IPS-15b (cell line): Measurements from ENCODE around the gene GLB1L3.
"Not testable (repeated sequence)": the region's sequence is repeated elsewhere in the genome, so short reads cannot be mapped to it uniquely, and the experiment has no call there.

Source experiments
- H3K27me3 ChIP-seq: one replicate; pipeline ENCODE4 v1.6.1; 2013; ENCODE audit warnings: low read length; ENCODE audit not compliant: control insufficient read depth, insufficient read depth
- H3K36me3 ChIP-seq: one replicate; pipeline ENCODE4 v1.6.1; 2013; ENCODE audit warnings: low read length; ENCODE audit not compliant: control insufficient read depth, insufficient read depth
- H3K4me1 ChIP-seq: one replicate; pipeline ENCODE4 v1.6.1; 2013; ENCODE audit warnings: mild to moderate bottlenecking, low read length; ENCODE audit not compliant: control insufficient read depth, insufficient read depth
- H3K4me3 ChIP-seq: one replicate; pipeline ENCODE4 v1.5.1; 2013; ENCODE audit warnings: low read depth, low read length
- H3K9ac ChIP-seq: one replicate; pipeline ENCODE4 v1.6.1; 2013; ENCODE audit warnings: low read depth, mild to moderate bottlenecking, low read length
- H3K9me3 ChIP-seq: one replicate; pipeline ENCODE4 v1.6.1; 2013; ENCODE audit warnings: mild to moderate bottlenecking, low read length; ENCODE audit not compliant: control insufficient read depth, insufficient read depth

The GLB1L3 gene

DNA sequence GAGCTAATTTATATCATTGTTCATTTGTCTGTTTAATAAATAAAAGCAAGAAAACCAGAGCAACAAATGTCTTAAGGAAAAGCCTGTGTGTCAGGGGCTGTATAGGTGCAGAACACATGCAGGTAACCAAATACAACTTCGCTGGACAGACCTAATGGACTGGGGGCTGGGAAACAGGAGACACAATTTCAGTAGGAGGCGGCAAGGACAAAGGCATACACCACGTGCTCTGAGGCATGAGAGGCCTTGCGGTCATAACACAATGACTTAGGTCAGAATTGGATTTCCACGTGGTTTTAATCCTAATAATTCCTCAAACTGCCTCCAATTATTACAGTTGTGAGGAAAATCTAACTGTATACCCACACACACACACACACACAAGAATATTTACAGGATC lies 8.7 kb upstream of the GLB1L3 start:
- H3K9me3 ChIP-seq = no peaks in the 10 kb centered on the region
- peaks cover 16% of the 10 kb centered on the region for H3K4me1 ChIP-seq
- no peak overlapping the region for H3K9ac ChIP-seq
- H3K4me3 ChIP-seq = no peak overlapping the region
- H3K27me3 ChIP-seq = no peaks in the 10 kb centered on the region
- peaks cover 7% of the 10 kb centered on the region for H3K36me3 ChIP-seq

DNA sequence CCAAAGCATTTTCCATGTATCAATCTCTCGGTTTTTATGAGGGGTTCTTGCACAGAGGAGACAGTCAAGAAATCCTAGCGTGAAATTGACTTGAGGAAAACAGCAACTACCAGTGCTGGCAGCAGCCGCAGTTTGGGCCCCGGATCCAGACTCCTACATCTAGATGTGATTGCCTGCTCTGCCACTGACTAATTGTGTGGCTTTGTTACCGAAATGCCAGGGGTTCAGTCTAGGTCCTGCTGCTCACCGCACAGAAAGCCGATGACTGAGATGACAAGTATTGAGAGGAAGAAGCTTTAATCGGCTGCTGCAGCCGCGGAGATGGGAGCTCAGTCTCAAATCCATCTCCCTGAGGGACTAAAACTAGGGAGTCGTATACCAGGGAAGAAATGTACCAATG lies 8.2 kb upstream of the GLB1L3 start:
- no peak overlapping the region for H3K9ac ChIP-seq
- H3K36me3 ChIP-seq = peaks cover 3% of the 10 kb centered on the region
- H3K9me3 ChIP-seq = no peaks in the 10 kb centered on the region
- peaks cover 20% of the 10 kb centered on the region for H3K4me1 ChIP-seq
- no peak overlapping the region for H3K4me3 ChIP-seq
- H3K27me3 ChIP-seq = no peaks in the 10 kb centered on the region

DNA sequence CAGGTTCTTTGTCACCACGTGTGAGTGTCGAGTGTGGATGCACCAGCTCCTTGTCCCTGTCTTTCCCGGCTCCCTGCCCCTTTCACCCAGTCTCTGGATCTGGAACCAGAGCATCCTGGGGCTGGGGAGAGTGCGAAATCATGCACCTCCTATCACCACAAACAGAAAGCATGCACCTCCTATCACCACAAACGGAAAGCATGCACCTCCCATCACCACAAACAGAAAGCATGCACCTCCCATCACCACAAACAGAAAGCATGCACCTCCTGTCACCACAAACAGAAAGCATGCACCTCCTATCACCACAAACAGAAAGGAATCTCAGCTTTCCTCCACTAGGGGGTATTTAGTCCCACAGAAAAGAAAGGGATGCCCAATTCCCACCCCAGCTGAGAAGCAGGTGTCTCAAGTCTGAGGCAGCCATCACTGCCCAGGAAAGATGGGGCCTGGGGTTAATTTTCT lies 5.9 kb upstream of the GLB1L3 start:
- peaks cover 3% of the 10 kb centered on the region for H3K27me3 ChIP-seq
- H3K9me3 ChIP-seq = no peaks in the 10 kb centered on the region
- no peaks in the 10 kb centered on the region for H3K36me3 ChIP-seq
- no peak overlapping the region for H3K9ac ChIP-seq
- peaks cover 34% of the 10 kb centered on the region for H3K4me1 ChIP-seq
- no peak overlapping the region for H3K4me3 ChIP-seq

DNA sequence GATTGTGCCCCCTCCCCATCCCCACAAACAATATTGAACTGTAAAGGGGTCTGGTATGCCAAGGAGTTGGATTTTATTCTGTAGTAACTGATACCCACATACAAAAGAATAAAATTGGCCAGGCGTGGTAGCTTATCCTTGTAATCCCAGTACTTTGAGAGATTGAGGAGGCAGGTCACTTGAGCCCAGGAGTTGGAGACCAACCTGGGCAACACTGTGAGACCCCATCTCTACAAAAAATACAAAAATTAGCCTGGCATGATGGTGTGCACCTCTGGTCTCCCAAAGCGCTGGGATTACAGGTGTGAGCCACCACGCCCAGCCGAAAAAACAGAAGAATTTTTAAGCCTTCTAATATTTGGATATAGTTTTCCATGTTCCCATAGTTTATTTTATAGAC lies 4.2 kb upstream of the GLB1L3 start:
- no peak overlapping the region for H3K9ac ChIP-seq
- H3K9me3 ChIP-seq = no peaks in the 10 kb centered on the region
- peaks cover 3% of the 10 kb centered on the region for H3K27me3 ChIP-seq
- H3K4me1 ChIP-seq = peaks cover 34% of the 10 kb centered on the region
- H3K4me3 ChIP-seq = no peak overlapping the region
- H3K36me3 ChIP-seq = peaks cover 3% of the 10 kb centered on the region

DNA sequence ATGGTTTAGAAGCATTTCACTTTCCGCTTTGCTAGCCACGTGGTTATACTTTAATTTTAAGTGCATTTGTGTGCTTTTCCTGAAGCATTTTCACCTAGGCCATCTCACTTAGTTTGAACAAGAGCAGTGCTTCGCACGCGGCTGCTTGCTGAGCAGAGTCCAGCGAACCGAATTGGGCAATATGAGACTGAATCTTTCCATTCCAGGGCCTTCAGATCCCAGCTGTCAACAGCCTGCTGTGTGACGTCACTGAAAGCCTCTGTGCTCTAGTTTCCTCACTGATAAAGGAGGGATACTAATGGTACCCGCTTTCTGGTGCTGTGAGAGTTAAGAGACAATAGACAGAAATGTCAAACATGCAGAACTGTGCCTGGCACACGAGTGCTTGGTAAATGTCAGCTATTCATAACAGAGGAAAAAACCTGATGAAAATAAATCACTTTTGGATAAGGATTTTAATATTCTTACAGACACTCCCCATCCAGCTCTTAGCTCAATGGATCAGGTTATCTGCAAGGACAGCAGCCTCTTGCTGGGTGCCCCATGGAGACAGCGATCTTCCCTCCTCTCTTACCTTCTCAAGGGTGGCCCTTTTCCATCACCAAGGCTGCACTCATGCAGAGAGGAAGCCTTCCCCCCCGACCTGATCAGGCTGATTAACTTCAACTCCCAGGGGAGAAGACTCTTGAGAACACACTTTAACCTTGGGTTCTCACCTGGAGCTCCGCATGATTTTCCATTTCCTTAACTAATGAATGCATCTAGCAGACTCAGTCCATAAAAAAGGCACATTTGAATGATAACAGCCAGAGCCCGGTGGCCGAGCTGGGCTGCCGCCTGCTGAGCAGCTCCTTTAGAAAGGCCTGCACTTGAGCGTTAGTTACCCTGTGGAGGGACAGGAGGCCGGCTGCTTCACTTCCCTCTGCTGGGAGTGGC lies 3.5 kb upstream of the GLB1L3 start:
- H3K36me3 ChIP-seq = peaks cover 3% of the 10 kb centered on the region
- no peaks in the 10 kb centered on the region for H3K9me3 ChIP-seq
- H3K9ac ChIP-seq = peak overlapping the region; percentile 4
- peaks cover 29% of the 10 kb centered on the region for H3K4me1 ChIP-seq
- peak overlapping the region; percentile 85 for H3K4me3 ChIP-seq
- peaks cover 3% of the 10 kb centered on the region for H3K27me3 ChIP-seq

DNA sequence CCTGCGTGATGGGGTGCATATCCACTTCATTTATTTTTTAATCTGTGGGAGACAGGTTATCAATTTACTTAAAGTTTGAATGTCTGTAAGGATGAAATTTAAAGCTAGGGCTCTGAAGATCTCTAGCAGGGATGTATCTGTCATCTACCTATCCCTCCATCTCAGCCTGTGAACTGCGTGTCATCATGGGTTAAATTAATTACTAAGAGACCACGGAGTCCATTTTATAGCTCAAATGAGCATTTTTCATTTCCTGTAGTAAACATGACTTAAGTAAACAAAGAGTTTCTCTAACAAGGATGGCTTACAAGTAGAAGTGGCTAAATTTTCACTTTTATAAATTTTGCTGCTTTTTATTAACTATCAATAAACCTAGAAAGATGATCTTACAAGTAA lies 2.9 kb upstream of the GLB1L3 start:
- Histone ChIP-seq H3K9me3 (no peaks in the 10 kb centered on the region), H3K4me3 (peak overlapping the region; percentile 85), H3K36me3 (peaks cover 3% of the 10 kb centered on the region), H3K27me3 (peaks cover 3% of the 10 kb centered on the region), H3K4me1 (peaks cover 24% of the 10 kb centered on the region), H3K9ac (no peak overlapping the region)

DNA sequence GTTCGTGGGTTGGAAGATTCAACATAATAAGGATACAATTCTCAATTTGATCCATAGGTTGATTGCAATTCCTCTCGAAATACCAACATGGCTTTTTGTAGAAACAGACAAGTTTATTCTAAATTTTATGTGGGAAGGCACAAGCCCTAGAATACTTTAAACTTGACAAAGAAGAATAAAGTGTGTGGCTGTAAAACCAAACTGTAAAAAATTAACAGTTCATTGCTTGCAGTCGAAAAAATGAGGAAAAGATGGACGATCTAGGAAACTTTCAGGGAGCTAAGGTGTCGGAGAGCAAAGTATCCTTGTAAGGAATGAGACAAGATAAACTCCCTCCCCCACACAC lies 1.0 kb upstream of the GLB1L3 start:
- Histone ChIP-seq H3K27me3 (peaks cover 3% of the 10 kb centered on the region), H3K4me3 (peak overlapping the region; percentile 85), H3K9ac (no peak overlapping the region), H3K9me3 (no peaks in the 10 kb centered on the region), H3K4me1 (peaks cover 24% of the 10 kb centered on the region), H3K36me3 (peaks cover 3% of the 10 kb centered on the region)

DNA sequence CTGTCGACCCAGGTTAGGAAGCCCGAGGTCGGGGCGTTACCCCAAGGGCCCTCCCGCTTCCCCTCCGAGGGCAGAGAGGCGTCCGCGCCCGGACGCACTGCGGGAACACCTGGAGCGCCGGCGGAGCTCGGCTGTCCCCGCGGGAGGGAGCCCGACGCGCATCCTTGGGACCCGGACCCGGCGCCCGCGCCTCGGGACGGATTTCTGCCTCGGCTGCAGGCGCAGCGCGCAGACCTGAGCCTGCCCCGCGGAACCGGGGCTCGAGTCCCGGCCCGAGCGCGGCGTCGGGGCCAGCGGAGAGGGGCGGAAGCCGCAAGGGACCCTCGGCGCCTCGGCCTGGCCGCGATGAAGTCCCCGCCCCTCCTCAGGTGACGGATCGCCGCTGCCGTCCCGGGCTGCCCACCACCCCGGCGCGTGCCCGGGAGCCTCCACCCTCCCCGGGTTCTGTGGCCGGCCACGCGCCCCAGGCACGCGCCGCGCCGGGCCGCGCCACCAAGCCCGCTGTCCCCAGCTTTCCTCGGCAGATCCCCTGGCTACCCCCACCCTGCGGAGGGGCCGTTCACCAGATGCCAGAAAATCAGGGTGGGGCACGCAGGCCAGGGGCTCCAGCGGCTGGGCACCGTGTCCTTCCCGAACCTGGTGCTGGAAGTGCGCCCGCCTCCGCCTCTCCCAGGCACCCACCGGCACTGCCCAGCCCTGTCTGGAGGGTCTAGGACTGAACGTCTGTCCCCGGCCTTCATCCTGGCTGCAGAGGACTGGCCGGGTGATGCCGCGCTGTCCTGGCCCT lies 410 bp downstream of the GLB1L3 start:
- H3K9me3 ChIP-seq = no peaks in the 10 kb centered on the region
- H3K27me3 ChIP-seq = peaks cover 3% of the 10 kb centered on the region
- peaks cover 22% of the 10 kb centered on the region for H3K4me1 ChIP-seq
- H3K4me3 ChIP-seq = peak overlapping the region; percentile 85
- peaks cover 3% of the 10 kb centered on the region for H3K36me3 ChIP-seq
- peak overlapping the region; percentile 62 for H3K9ac ChIP-seq

DNA sequence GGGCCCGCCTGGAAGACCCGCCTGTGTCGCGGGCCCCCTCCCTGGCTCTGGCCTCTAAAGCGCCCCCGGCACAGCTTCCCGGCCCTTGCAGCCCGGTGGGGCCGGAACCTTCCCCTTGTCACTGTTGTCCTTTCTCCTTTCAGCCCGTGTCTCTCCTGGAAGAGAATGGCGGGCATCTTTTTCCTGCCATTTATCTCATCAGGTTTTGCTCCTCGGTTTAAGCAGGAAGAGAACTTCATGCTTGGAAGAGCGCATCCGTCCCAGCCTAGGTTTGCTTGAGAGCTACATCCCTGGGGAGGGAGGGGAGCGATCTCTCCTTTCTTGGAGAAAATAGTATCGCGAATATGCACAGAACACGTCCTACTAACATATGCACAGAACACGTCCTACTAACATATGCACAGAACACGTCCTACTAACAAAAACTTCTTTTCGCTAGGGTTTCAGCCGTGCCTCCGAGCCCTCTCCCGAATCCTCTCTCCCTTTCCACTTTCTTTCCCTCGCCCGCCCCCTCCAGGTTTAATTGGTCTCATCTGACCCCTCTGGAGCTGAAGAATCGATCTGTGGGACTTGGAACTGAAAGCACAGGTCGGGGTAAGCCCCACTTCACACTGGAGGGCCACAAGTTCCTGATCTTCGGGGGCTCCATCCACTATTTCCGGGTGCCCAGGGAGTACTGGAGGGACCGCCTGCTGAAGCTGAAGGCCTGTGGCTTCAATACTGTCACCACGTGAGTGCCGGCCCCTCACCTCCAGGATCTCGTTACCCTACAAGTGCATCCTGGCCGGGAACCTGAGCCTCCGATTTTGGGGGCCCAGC lies 1.2 kb downstream of the GLB1L3 start:
- H3K4me3 ChIP-seq = peak overlapping the region; percentile 85
- H3K9ac ChIP-seq = peak overlapping the region; percentile 66
- H3K4me1 ChIP-seq = peaks cover 18% of the 10 kb centered on the region
- peaks cover 3% of the 10 kb centered on the region for H3K36me3 ChIP-seq
- peaks cover 3% of the 10 kb centered on the region for H3K27me3 ChIP-seq
- H3K9me3 ChIP-seq = no peaks in the 10 kb centered on the region

DNA sequence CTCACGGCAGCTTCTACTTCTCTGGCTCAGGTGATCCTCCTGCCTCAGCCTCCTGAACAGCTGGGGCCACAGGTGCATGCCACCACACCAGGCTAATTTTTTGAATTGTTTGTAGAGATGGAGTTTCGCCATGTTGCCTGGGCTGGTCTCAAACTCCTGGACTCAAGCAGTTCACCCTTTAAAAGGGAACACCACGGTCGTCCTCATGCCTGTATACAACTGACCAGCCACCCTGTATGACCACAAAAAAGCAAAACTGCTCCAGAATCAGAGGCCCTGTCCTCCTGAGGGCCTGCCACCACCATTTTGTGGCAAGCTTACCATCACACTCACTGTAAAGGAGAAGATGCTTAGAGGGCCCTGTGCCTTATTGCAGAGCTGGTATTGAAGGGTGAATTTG lies 2.2 kb downstream of the GLB1L3 start:
- no peaks in the 10 kb centered on the region for H3K9me3 ChIP-seq
- H3K36me3 ChIP-seq = peaks cover 3% of the 10 kb centered on the region
- H3K27me3 ChIP-seq = peaks cover 3% of the 10 kb centered on the region
- H3K4me3 ChIP-seq = no peak overlapping the region
- H3K4me1 ChIP-seq = peaks cover 14% of the 10 kb centered on the region
- no peak overlapping the region for H3K9ac ChIP-seq

DNA sequence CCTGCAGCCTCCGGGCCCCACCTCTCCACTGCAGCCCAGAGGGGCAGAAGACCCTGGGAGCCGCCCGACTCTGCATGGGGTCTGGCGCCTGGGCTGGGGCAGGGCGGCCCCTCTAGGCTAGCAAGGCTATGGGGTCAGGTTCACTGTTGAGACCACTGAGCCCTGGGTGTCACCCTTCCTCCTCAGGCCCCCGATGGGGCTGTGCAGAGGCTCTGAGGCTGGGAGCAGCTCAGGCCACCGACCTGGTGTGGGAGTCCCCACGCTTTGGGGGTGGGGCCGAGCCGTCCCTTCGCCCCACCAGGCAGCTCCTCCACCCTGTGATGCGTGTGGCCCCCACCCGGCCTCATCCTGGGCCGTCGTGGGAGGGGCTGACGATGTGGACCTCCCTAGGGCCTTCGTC lies 5.5 kb downstream of the GLB1L3 start:
- not testable (repeated sequence) for H3K9me3 ChIP-seq, H3K36me3 ChIP-seq, H3K9ac ChIP-seq, H3K4me1 ChIP-seq, H3K4me3 ChIP-seq, H3K27me3 ChIP-seq
